Uterus (tissue), 4 donors: ENCODE data around the gene ZBTB47. TPM values are rescaled to one million over a fixed set of nuclear protein-coding genes. Genes with fewer than 3 reads are reported as not detected.

ENCODE experiments used
- DNase-seq, 2 donors: peaks; one replicate each; pipeline ENCODE4 v3.0.0-alpha.2; 2019 to 2020
- H3K27ac ChIP-seq, 2 donors: fragments of 200-600 bp; sonication (generic); 1 replicate in 1 of 2; 2 replicates in 1 of 2; pipeline ENCODE4 v1.5.1; 2016 to 2018
- H3K27me3 ChIP-seq, 2 donors: fragments of 200-600 bp; sonication (generic); one replicate each; pipeline ENCODE4 v1.5.1; 2018 to 2019; ENCODE audit warnings: control low read depth in 1 of 2
- H3K36me3 ChIP-seq, 2 donors: fragments of 200-600 bp; sonication (generic); one replicate each; pipeline ENCODE4 v1.5.1; 2019; ENCODE audit warnings: control low read depth in 1 of 2
- H3K4me1 ChIP-seq, 2 donors: fragments of 200-600 bp; sonication (generic); one replicate each; pipeline ENCODE4 v1.5.1; 2018 to 2019; ENCODE audit warnings: control low read depth in 1 of 2
- H3K4me3 ChIP-seq, 2 donors: fragments of 200-600 bp; sonication (generic); 1 replicate in 1 of 2; 2 replicates in 1 of 2; pipeline ENCODE4 v1.5.1; 2018 to 2019; ENCODE audit warnings: mild to moderate bottlenecking in 1 of 2
- H3K9me3 ChIP-seq, 2 donors: fragments of 200-600 bp; sonication (generic); one replicate each; pipeline ENCODE4 v1.5.1; 2019; ENCODE audit warnings: control low read depth in 1 of 2
- CTCF ChIP-seq, 4 experiments: fragments of 200-600 bp in 2 of 4; fragments of 450-650 bp in 2 of 4; sonication (generic) in 2 of 4; IDR thresholded peaks; one replicate each; pipeline ENCODE4 v1.5.1; 2016 to 2019; ENCODE audit warnings: antibody characterized with exemption in 4 of 4, mild to moderate bottlenecking in 2 of 4, moderate library complexity in 1 of 4
- POLR2A ChIP-seq, 2 donors: fragments of 450-650 bp; IDR thresholded peaks; one replicate each; pipeline ENCODE4 v1.6.1; 2016; ENCODE audit warnings: antibody characterized with exemption in 2 of 2, mild to moderate bottlenecking in 1 of 2, moderate library complexity in 1 of 2
- intact Hi-C: fragments of 100-400 bp; cut with DNase I; formaldehyde crosslinking; loops from one replicate; pipeline ENCODE4 v1.15.1; 2023; ENCODE audit warnings: low total_unique reads
- total RNA-seq, 4 donors: library from RNA; depleted of rRNA in 3 of 4; stranded (reverse); fragments of >200 nt in 3 of 4; gene quantifications; one replicate each; pipeline versions ENCODE4 v1.1.0 to v1.2.4, GENCODE V29; 2014 to 2023
- donor health status: DM: yes; HTN: yes; CAD: no.

Gene ZBTB47
- total RNA-seq, 4 donors from 2014 or later, result 29.1 to 44.7 (median 32.1) TPM

DNA sequence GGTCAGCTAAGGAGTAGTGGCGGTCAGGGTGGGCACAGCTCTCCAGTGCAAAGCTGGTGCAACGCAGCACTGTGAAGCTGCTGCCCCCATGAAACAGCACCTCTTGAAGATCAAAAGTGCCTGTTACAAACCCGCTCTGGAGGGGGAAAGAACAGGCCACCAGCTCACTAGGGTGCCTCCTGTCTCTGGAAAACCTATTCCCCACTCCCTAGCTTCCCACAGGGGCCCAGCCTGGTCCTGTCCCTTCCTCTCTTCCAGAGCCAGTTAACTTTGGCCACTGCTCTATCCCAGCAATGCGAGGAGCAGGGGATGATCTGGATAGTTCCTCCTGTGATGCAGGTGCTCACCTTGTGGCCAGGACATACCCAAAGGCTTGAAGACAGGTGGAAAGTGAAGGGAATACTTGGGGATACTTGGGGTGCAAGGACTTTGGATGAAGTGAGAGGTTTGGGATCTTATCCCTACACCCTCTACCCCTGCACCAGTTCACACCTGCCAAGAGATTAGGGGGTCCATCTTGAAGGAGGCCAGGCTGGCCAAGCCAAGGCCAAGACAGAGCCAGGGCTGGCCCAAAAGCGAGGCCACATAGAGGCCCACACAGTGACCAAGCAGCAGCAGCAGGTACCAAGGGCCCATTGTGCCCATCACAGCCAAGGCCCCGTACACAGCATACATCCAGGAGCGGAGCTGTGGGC, 44.9 kb downstream of the ZBTB47 start:
- DNase-seq, result no peak
- Histone ChIP-seq H3K27me3 (no peaks in the 10 kb centered on the region), H3K4me1 (no peaks in the 10 kb centered on the region), H3K9me3 (no peaks in the 10 kb centered on the region), H3K36me3 (no peaks in the 10 kb centered on the region), H3K27ac (no peak overlapping the region), H3K4me3 (no peak overlapping the region)
- intact Hi-C loops, result no loop called here
- TF ChIP-seq CTCF (IDR thresholded peaks at IDR 0.05) (no peak), POLR2A (IDR thresholded peaks at IDR 0.05) (no peak)

DNA sequence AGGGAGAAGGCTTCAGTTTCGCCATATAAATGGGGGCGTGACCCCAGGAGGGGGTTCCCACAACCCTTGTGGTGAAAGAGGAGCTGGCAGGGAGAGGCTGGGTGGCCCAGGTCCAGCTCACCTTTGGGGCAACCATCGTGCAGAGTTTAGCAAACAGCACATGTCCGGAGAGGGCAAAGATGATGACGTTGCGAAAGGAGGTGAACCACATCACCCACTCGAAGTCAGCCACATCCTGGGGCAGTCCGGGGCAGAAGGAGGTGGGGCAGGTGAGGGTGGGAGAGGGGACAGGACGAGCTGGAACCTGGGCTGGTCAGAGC, 45.4 kb downstream of the ZBTB47 start:
- intact Hi-C loops, result no loop called here
- H3K27me3 ChIP-seq, result no peaks in the 10 kb centered on the region
- no peaks in the 10 kb centered on the region for H3K4me1 ChIP-seq
- no peak overlapping the region for H3K27ac ChIP-seq
- DNase-seq, result no peak
- H3K36me3 ChIP-seq, result no peaks in the 10 kb centered on the region
- TF ChIP-seq CTCF (IDR thresholded peaks at IDR 0.05), result no peak
- no peak for TF ChIP-seq POLR2A (IDR thresholded peaks at IDR 0.05)
- no peaks in the 10 kb centered on the region for H3K9me3 ChIP-seq
- H3K4me3 ChIP-seq, result no peak overlapping the region

DNA sequence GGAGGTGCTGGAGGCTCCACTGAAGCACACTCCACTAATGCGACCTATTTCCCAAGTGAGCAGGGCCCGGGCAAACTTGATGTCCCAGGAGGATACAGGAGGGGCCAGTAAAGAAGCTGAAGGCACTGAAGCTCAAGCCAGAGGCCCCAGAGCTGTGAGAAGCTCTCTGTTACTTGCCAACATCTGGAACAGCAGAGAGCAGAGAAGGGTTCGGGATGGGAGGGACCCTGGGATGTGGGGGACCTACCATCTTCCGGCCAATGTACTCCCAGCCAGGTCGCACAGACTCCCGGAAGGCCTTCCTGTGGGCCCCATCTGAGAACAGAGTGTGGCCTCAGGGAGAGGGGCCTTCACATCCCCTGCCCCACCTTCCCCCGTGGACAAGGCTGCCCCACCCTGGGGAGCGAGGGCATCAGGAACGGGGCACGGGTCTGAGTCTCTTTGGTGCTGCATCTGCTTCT, 46.0 kb downstream of the ZBTB47 start:
- H3K27me3 ChIP-seq, result no peaks in the 10 kb centered on the region
- TF ChIP-seq CTCF (IDR thresholded peaks at IDR 0.05), result no peak
- TF ChIP-seq POLR2A (IDR thresholded peaks at IDR 0.05), result no peak
- H3K36me3 ChIP-seq, result no peaks in the 10 kb centered on the region
- intact Hi-C loops, result no loop called here
- no peak overlapping the region for H3K4me3 ChIP-seq
- H3K27ac ChIP-seq, result no peak overlapping the region
- H3K4me1 ChIP-seq, result no peaks in the 10 kb centered on the region
- no peaks in the 10 kb centered on the region for H3K9me3 ChIP-seq
- DNase-seq, result no peak

DNA sequence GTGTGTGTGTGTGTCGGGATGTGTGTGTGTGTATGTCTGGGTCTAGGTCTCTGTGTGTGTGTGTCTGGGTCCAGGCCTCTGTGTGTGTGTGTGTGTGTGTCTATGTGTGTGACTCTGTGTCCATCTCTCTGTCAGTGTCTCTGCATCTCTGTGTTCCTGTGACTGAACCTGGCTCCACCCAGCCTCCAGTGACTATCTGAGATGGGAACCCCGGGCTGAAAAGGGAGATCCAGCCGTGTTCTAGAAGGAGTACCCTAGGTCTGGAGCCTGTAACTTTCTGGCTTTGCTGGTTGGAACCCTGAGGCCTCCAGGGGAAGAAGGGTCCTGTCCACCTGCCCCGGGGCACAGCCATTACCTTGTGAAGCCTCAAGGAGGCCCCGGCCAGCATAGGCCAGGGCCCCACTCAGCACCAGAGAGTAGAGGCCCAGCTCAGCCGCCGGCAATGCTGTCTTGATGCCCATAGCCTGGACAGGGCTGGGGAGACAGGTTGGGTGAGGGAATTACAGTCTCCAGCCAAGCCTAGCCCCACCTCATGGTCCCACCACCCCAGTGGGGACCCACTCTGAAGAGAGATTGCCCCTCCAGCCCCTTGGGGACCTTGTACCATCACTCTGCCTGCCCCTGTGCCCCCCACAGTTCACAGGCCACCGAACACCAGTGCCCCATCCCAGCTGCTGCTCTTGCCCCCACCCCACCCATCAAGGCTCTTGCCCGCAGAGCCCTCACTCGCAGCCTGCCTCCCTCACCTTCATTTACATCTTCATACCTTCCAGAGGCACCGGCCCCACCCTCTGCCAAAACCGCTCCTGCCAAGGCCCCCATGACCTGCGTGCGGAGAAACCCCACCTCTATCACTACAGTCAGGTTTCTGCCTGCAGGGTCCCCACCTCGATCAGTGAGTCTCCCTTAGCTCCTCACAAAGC, 47.1 kb downstream of the ZBTB47 start:
- DNase-seq, result no peak
- Histone ChIP-seq H3K27me3 (no peaks in the 10 kb centered on the region), H3K4me3 (no peak overlapping the region), H3K9me3 (no peaks in the 10 kb centered on the region), H3K4me1 (no peaks in the 10 kb centered on the region), H3K27ac (no peak overlapping the region), H3K36me3 (no peaks in the 10 kb centered on the region)
- intact Hi-C loops, result no loop called here
- no peak for TF ChIP-seq POLR2A (IDR thresholded peaks at IDR 0.05)
- no peak for TF ChIP-seq CTCF (IDR thresholded peaks at IDR 0.05)
